Measurements from ENCODE around the gene CAMSAP1.

DNA sequence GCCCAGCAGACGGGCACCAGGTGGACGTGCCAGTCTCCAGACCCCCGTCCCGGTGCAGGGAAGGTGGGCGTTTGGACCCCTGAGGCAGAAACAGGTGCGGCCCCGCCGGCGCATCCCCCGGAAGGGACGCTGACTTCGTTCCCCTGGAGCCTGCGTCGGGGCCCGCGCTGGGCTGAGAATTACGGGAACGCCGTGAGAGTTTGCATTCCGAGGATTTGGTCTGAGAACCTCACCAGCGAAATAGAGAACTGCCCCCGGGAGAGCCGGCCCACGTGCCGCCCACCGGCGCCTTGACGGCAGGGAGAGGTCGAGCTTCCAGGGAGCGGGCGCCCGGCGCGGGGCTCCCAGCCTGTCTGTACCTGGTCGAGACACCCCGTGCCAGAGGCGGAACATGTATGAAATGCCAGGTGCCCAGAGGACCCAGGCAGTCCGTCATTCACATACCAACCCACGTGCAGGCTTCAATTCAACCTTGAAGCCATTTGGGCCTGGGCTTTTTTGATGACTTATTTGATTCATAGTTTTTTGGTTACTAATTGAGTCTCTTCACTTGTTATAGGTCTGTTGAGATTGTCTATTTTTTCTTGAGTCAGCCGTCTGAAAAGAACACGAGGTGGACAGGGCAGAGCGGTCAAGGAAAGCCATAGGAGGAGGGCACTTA, 877 bp upstream of the CAMSAP1 start:
- peak in 1 of 4 experiments; percentile 5 for TF ChIP-seq CTCF (IDR thresholded peaks at IDR 0.05)
- TF ChIP-seq POLR2A (IDR thresholded peaks at IDR 0.05): no peak
